SW 1271 (cell line): ENCODE measurements around the gene TIAM1.

ENCODE experiments used
- DNase-seq, 2 experiments: peaks; one replicate each; lab custom pipeline; 2025; lab: John Stamatoyannopoulos, UW

Gene TIAM1

GRCh38 chr21:31282095-31282709 lies 61.9 kb downstream of the TIAM1 start:
- peak; percentile 79 to 89 for DNase-seq

GRCh38 chr21:31281561-31281960 lies 62.5 kb downstream of the TIAM1 start:
- DNase-seq = no peak

DNA sequence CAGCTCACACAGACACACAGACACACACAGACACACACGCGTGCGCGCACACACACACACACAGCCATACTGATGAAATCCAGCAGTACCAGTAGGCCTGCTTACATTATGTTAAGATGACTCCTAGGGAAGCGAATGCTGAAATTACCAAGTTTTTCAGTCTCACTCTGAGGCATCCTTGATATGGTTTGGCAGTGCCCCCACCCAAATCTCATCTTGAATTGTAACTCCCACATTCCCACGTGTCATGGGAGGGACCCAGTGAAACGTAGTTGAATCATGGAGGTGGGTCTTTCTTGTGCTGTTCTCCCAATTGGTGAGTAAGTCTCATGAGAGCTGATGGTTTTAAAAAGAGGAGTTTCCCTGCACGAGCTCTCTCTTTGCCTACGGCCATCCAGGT lies 64.1 kb downstream of the TIAM1 start:
- no peak for DNase-seq

DNA sequence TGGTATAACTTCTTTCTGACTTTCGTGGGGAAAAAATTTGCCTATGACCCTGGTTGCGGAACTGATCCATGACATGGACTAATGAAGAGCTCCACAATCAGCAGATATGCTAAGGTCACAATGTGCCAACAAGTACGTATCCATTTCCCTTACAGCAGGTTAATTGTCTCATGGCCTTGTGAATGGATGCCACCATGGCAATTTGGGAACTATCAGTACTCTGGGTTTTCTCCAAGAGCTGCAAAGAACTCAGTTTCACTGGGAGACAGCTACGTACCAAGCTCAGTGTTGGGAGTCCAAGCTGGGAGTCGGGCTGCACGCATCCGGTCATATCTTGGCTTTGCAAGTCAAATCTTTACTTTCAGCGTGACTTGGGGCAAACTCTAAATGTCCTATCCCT lies 64.8 kb downstream of the TIAM1 start:
- DNase-seq = no peak

GRCh38 chr21:31278511-31279130 lies 65.4 kb downstream of the TIAM1 start:
- DNase-seq = no peak

DNA sequence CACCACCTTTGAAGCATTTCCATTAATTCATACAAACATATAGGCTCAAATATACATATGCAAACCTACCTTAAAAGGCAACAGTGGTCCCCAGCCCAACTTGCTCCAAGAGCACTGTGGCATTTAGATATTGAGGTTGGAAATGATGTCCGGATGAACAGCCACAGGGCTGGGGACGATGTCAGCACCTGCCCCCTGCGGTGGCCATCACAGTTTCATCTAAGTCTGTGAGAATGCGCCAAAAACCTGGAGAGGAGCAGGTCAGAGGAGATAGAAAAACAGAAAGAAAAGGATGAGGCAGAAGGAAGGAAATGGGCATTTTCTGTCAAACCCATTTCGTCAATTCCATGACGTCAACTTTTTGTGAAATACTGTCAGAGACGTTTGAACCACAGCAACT lies 67.4 kb downstream of the TIAM1 start:
- no peak for DNase-seq

DNA sequence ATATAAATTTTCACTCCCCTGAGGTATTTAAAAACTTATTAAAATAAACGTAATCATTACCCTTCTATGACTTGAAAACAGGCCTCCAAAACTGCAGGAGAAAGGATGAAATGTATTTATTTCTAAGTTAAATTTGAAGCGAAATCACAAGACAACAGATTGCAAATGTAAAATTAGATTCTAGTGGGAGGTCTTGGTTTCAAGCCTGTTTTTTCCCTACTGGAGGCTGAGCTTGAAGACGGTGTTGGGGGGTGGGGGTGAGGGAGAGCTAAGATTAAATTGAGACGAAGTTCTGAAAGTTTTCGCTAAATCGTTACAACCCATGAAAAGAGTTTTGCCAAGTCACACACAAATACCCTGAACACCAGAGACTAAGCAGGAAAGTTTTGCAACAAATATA lies 68.2 kb downstream of the TIAM1 start:
- DNase-seq = no peak

DNA sequence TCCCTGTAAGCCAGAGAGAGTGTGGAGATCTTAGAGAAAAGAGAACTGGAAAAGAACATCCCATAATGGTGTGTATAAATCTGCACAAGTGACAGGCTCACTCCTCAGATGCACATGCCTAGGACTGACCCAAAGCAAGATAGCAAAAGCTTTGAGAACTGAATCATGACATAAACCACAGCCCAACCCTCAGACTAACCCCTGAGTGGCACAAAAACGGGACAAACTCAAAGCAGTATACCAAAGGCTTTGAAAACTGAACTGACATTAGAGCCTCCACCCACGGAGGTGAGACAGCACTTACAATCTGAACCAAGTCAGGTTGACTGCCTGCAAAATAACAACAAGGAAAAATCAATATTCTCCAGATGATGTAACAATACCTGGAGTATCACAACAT lies 70.8 kb downstream of the TIAM1 start:
- DNase-seq = no peak

GRCh38 chr21:31268090-31268489 lies 76.0 kb downstream of the TIAM1 start:
- no peak for DNase-seq

DNA sequence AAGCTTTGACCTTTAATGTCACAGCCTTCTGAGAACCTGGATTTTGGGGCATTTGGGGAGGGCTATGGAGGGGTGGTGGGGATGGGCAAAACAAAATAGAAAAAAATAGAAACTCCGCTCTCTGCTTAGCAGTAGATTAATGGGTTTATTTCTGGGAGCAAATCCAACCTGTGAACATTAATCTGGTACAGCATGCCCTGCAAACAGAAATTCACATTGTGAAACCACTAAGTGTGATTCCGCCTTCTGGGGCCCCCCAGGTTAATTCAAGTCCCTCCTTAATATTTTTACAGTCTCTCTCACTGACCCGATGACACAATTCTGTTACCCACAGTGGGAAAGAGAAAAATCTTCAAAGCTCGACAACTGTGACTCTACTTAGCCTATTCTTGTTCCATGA lies 76.4 kb downstream of the TIAM1 start:
- no peak for DNase-seq

DNA sequence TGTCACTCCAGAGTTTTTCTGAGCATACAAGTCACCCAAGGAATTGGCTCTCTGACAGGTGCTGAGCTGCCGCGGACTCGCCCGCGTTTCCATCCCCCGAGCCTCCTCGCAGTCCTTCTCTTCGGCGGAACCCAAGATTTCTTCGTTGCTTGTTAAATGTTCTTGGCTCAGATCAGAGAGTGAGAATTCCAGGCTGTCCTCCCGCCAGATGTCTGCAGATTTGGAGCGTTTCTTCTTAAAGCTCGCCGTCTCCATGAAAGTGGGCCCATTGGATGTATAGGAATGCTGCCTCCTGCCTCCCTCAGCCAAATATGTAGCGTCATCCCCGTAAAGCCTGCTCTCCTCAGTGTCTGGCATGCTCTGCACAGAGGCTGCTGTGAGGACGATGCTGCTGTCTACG lies 77.8 kb downstream of the TIAM1 start:
- DNase-seq = no peak

DNA sequence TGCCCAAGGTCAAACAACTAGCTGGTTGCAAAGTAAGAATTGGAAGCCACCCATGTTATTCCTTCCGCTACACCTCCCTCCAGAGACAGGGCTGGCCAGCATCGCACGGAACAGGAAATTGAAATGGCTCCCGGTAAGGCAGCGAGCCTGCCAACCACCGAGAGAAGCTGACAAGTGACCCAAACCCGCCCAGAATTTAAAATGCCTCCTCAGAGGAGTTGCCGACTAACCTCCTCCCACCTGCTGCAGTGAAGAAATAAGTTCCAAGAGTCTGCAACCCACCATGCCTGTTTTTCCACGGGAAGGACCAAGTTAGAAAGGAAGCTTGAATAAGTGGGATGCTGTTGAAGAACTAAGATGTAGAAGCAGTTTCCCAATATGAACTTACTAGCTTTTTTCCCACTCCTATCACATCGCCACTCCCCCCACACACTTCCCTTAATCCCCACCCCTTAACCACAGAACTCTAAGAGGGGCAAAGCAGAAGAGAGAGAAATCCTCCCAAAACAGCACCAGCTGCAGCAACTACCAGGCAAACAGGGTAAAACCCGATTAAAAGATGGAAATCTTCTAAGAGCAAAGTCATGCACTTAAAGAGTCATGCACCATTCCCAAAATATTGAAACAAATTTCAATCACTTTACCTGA lies 78.6 kb downstream of the TIAM1 start:
- DNase-seq = no peak

DNA sequence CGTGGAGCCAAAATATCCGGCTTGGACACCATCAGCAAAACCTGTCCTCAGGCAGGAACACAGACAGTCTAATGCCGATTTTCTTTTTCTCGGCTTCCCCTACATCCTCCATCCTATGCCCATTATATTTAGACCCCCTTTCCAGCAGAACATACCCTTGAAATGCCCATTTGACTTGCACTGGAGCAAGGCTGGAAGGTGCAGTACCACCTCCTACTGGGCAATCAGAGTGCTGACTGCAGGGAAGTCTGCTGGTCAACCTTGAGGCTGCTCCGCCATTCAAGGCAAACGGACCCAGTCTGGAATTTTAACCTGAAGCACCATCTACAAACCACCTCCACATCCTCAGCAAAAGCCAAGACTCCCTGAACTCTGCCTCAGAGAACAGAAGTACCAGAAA lies 79.5 kb downstream of the TIAM1 start:
- DNase-seq = no peak

- no peak for DNase-seq
Measured at GRCh38 chr21:31262728-31263127, 81.3 kb downstream of the TIAM1 start.

- DNase-seq = no peak
Measured at GRCh38 chr21:31261759-31262158, 82.3 kb downstream of the TIAM1 start.

DNA sequence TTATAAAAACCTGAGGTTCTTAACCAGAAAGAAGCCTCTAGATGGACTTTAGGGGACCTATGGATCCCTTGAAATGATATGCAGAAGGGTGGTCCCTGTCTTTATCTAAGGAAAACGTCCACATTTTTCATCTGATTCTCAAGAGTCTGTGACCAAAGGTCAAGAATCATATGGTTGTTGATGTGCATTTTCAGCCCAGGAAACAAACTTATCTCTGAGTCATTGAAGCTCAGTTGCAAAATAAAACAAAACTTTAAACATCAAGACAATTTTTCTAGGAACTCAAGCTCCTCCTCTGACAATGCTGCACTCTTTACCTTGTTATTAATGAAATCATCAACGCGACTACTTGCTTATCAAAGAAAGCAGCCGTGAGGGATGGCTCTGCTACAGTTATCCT lies 83.3 kb downstream of the TIAM1 start:
- DNase-seq = peak in 1 of 2 experiments; percentile 5

- DNase-seq = no peak
Measured at GRCh38 chr21:31258073-31258472, 86.0 kb downstream of the TIAM1 start.

GRCh38 chr21:31257265-31257664 lies 86.8 kb downstream of the TIAM1 start:
- no peak for DNase-seq

- no peak for DNase-seq
Measured at GRCh38 chr21:31255896-31256295, 88.2 kb downstream of the TIAM1 start.

DNA sequence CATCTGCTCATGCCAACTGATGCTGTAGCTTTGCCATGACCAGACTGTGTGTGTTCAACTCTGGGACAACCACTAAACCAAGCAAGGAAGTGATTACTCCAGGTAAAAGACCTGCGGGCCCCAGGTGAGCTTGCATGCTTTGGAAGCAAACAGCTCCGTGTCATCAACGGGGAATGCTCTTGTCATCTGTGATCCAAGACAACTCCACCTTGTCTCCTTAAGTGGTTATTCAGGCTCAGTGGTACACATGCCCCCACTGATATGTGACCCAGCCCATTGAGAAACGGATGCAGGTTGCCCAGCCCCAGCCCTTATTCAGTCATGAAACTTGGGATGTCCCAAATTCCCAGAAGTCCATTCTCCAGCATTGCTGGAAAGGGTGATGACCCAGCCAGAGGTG lies 89.0 kb downstream of the TIAM1 start:
- DNase-seq = no peak

DNA sequence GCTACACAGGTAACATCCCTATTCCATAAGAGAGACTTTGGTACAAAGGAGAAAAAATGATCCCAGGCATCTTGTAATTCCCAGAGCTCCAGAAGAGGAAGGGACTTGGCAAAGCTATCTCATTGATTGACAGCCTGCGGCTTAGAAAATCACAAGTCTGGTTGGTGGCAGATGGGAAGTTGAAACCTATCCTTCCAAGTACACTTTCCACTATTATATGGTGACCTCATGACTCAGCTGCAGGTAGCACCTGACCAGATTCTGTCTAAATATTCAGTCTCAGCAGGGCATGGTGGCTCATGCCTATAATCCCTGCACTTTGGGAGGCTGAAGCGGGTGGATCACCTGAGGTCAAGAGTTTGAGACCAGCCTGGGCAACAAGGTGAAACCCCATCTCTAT lies 89.9 kb downstream of the TIAM1 start:
- no peak for DNase-seq

DNA sequence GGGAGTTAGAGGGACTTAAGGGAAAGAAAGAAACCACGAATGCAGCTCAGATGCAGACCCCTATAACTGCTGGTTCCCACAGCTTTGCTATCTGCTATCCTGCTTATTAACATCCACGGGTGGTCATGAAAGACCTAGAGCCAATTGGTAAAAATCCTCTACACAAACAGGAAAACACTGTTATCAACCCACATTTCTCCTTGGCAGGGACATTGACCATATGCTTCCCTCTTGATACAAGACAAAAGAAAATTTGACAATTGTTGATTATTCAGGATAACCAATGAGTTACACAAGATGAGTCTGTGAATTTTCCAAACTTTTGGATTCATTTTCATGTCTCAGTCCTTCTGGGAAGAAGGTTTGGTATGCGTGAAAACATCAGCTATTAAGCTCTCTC lies 90.4 kb downstream of the TIAM1 start:
- DNase-seq = no peak

- DNase-seq = no peak
Measured at GRCh38 chr21:31252611-31253010, 91.5 kb downstream of the TIAM1 start.

DNA sequence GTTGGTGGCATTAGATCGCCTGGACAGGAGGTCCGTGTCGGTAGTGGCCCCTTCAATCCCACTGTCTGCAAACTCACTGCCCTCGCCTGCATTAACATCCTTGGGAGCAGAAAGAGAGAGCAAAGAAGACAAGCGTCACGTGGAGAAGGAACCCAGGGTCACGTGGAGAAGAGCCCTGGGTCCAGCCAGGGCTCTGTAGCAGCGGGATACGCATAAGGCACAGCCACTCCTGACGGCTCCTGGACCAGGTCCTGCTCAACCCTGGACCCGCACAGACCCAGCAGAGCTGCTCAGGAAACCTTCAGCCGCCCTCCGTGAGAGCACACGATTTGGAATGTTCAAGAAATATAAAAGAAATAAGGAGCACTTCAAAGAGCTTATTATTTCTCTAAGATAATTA lies 92.0 kb downstream of the TIAM1 start:
- no peak for DNase-seq
